GDM1 (cell line): ENCODE results near the gene NOL4L.

ENCODE experiments used
- DNase-seq: peaks from one replicate; lab custom pipeline; 2025; lab: John Stamatoyannopoulos, UW

NOL4L gene

DNA sequence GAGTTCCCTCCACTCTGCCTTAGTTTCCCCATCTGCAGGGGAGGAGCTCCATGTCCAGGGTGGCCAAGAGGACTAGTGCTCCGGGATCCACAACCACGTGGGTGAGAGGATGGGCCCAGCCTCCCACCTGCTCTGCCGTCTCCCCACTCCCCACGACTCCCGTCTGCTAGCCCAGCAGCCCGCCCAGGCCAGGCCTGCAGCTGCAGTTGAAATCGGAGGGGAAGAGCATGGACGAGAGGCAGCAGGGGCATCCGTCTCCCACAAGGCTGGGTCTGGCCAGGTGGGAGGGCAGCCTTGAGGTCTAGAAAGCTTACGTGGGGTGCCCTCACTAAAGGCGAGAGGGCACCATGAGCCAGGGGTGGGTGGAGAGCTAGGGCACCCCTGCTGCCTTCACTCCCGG, 8.6 kb downstream of the NOL4L start:
- no peak for DNase-seq

DNA sequence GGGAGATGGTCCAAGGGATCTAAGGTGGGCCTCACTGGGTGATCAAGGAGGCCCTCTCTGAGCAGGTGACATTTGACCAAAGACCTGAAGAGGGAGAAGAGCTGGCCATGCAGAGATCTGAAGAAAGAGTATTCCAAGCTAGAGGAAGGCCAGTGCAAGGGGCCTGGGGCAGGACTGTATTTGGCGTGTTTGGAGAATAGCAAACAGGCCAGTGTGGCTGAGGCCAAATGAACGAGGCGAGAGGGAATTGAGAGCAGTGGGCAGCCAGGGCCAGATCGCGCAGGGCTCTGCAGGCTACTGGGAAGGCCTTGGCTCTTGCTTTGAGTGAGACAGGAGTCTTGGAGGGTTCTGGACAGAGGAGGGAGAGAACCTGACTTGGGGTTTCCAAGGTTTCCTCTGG, 9.3 kb downstream of the NOL4L start:
- DNase-seq = no peak

DNA sequence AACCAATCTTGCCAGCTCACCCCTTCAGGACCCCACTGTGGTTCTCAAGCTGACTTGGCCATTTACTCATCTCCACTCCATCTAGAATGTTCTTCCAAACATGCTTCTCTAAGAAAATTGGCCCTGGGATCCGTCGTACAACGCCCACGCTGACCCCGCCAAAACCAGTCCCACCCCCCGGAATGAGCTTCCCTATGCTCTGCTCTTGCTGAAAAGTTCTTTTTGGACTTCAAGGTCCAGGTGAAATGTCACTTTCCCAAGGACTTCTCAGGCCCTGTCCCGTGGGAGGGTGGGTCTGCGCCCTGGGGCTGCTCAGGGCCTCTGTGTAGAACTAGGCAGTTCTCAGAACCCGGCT, 9.9 kb downstream of the NOL4L start:
- no peak for DNase-seq

DNA sequence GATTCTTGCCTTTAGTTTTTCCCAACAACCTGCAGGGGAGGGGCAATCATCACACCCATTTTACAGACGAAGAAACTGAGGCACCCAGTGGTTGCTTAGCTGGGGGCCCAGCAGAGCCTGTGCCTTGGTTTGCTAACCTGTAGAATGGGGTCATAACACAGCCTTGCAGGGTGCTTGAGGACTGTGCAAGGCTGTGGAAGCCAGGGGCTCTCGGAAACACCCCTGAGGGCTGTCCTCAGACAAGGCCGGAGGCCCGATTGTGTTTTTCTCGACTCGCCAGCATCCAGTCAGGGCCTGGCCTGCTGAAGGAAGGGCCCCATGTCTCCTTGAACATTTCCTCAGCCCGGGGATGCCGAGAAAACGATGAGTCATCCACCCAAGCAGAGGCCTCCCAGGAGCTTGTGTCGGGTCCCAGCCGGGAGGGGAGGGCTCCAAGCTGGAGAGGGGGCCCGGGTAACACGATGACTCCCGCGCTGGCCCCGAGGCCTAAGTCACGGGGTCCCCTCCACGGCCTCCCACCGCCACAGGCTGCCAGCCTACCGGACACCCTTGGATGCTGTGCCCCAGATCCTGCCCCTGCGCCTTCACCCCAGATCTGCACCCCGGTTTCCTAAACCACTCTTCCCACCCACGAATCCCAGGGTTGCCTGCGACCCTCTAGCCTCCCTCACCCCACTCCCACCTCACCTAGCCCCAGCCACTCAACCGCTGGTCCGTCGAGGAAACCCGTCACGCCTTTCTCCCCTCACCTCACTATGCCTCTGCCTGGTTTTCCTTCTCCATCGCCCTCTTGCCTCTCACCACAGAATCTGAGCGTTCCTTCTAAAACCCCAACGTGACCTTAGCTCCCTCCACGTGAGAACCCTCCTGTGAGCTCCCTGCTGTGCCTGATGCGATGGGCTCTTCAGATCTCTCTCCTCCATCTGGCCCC, 10.6 kb downstream of the NOL4L start:
- DNase-seq = peak; percentile 71

- DNase-seq = no peak
Measured at GRCh38 chr20:32573167-32573851, 11.8 kb downstream of the NOL4L start.

GRCh38 chr20:32572271-32572968, 12.7 kb downstream of the NOL4L start:
- DNase-seq = no peak

GRCh38 chr20:32571566-32571965, 13.6 kb downstream of the NOL4L start:
- DNase-seq = no peak

DNA sequence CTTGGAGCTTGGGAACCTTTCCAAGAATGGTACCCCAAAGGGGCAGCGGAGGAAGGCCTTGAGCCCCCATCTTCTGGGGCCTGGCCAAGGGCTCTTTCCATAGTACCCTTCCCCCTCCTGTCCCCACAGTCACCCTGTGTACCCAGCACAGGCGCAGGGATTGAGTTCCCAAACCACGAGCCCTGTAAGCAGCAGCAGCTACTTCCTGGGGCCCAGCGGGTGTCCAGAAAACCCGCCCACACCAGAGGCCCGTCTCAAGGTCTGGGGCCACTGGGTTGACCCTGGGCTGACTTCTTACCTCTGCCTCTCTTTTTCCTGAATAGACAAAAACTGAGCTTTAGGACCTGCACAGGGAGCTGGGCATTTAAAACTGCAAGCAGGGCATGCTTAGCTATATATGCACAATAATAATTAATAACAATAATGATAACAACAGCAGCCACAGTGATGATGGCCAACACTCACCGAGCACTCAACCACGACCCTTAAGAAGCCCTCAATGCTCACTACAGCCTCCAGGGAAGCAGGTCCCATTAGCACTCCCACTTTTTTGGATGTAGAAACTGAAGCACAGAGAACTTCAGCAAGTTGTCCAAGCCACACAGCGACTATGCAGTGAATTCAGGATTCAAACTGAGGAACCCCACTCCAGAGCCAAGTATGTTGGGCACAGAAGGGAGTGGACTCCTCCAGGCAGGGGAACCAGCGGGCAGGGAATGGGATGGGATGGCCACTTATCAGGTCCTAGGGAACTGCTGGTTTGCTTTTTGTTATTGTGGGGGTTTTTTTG, 14.5 kb downstream of the NOL4L start:
- DNase-seq = no peak

DNA sequence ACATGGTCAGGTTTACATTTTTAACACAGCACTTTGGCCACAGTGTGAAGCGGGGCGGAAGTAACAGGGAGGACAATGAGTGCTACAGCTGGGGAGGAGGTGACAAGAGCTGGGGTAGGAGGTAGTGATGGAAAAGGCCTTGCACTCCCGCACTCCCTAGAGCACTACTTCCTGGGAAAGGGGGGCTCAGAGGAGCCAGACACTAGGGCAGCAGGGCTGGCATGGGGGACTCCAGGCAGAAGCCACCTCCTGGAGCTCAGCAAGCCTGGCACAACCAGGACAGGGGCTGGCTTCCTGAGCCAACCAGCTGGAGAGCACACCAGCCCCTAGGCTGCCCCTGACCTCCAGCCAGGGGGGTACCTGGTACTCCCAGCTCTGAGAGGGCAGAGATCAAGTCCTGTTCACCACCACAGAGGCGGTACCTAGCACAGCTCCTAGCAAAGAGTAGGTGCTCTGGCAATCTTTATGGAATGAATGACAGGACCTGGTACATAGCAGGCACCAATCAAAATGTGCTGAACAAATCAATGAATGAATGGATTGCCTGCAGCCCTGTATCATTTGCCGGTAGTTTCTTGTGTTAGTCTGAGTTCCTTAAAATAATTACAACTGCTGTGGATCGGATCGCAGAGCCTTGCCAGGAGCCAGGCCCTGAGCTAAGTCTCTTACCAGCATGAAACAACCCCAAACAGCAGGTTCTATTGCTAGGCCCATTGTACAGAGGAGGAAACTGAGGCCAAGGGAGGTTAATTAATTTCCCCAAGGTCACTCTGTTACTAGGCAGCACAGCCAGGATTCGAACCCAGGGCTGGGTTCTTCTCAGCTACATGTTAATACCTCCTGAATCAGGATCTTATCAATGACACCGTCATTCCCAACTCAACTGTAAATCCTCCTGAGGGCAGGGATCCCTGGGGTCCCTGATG, 15.5 kb downstream of the NOL4L start:
- DNase-seq = no peak

- no peak for DNase-seq
Measured at GRCh38 chr20:32569018-32569379, 16.1 kb downstream of the NOL4L start.

- no peak for DNase-seq
Measured at GRCh38 chr20:32567384-32568178, 17.6 kb downstream of the NOL4L start.

GRCh38 chr20:32566379-32567374, 18.5 kb downstream of the NOL4L start:
- no peak for DNase-seq

GRCh38 chr20:32565735-32566032, 19.4 kb downstream of the NOL4L start:
- no peak for DNase-seq

DNA sequence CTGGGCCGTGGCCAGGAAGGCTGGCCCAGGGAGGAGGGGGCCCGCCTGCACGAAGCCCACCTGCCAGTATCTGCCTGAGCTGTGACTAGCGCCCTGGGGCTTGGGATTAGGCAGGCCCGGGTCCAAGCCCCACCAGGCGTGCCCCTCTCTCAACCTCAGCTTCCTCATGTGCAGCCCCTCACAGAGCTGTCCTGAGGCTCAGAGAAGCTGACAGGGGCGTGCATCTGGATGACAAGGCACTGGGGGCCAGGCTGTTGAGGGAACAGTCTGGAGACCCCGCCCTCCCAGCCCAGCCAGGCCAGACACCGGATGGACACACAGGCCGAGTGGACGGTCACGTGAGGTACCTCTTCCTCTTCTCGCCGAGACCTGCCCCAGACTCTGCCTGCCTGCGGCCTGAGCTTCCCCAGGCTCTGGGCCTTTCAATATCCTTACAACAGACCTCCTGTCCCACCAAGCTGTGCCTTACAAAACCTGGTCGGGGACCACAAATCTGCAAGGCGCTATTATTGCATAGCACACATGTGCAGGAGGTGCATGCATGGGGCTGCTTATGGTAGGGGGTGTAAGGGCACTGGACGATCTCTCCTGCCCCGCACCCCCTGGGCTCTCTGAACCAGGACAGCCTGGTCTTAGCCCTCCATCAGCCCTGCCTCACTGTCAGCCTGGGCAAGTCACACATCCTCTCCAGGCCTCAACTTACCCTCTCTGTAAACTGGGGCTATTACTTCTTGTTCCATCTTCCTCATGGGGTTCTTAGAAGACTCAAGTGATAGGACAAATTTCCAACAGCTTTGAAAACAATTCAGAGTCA, 20.0 kb downstream of the NOL4L start:
- no peak for DNase-seq

DNA sequence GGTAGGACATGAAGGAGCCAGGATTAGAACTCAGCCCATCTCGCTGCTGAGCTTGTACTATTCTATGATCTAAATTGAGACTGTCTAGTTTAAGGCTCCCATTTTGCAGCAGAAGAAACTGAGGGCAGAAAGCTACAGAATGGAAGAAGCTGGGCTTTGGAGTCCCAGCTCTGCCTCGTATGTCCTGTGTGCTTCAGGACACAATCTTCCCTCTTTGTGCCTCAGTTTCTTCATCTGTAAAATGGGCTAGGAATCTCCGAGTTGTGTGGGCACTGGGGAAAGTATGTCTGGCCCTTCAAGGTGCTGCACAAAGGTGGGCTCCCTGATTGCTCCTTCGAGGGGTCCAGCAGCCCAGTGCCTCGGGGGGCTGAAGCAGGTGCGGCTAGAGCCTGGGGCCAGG, 20.7 kb downstream of the NOL4L start:
- DNase-seq = no peak

DNA sequence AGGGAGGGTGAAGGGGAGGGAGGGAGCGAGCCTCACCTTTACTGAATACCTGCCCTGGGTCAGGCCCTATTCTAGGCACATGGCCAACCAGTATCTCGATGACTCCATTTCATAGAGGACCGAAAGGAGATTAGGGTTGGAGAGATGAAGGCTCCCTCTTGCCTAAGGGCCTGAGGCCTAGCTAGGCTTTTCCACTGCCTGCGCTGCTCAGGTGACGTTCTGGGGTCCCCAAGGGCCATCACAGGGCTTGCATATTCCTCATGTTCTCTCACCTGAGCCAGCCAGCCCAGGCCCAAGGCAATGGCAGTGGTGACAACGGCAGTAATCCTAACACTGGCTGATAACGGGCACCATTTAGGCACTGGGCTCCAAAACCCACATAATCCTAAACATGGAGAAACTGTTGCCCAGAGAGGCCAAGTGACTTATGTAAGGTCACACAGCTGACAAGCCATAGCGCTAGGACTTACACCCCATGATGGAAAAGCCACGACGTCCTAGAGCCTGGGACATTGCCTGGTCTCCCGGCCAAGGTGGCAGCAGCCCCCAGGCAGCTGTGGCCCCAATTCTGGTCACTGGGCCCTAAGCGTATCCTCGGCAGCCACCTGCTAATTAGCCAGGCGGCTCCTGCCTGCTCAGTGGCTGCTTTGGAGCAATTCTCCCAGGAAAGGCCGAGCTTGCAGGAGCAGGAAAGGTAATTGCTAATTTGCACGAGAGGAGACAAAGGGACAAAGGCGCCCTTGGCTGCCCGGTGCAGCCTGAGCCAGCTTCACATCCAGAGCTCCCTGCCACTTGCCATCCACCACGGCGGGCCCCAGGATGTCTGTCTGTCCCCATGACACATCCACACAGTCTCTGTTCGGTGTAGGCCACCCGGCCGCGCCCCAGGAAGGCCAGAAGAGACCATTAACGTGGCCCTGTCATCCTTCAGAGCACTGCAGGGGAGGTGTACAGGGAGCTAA, 21.5 kb downstream of the NOL4L start:
- no peak for DNase-seq

GRCh38 chr20:32562495-32562911, 22.6 kb downstream of the NOL4L start:
- DNase-seq = no peak
